Transverse colon (tissue), 4 donors: ENCODE data around the gene NUP37. TPM values are rescaled to one million over a fixed set of nuclear protein-coding genes. Genes with fewer than 3 reads are reported as not detected.
"Not testable (repeated sequence)": the region's sequence is repeated elsewhere in the genome, so short reads cannot be mapped to it uniquely, and the experiment has no call there.

Source experiments
- DNase-seq: peaks from one replicate; pipeline ENCODE4 v3.0.0-alpha.2; 2019
- H3K27ac ChIP-seq, 4 donors: fragments of 200-600 bp; sonication (generic); 2 replicates each; pipeline ENCODE4 v1.5.1; 2016 to 2018; ENCODE audit warnings: inconsistent platforms in 4 of 4
- H3K27me3 ChIP-seq: fragments of 200-600 bp; sonication (generic); 2 replicates; pipeline ENCODE4 v1.5.1; 2017; ENCODE audit warnings: inconsistent platforms
- H3K36me3 ChIP-seq, 4 donors: fragments of 200-600 bp; sonication (generic); 2 replicates each; pipeline ENCODE4 v1.5.1; 2017 to 2019; ENCODE audit warnings: inconsistent platforms in 4 of 4
- H3K4me1 ChIP-seq, 4 donors: fragments of 200-600 bp; sonication (generic); 2 replicates each; pipeline ENCODE4 v1.5.1; 2017 to 2020; ENCODE audit warnings: inconsistent platforms in 4 of 4
- H3K4me3 ChIP-seq, 4 donors: fragments of 200-600 bp; sonication (generic); 1 replicate in 1 of 4; 2 replicates in 3 of 4; pipeline versions ENCODE4 v1.5.1 to v1.6.1; 2017 to 2019; ENCODE audit warnings: inconsistent platforms in 4 of 4
- H3K9me3 ChIP-seq, 2 donors: fragments of 200-600 bp; sonication (generic); 2 replicates each; pipeline ENCODE4 v1.5.1; 2017 to 2019; ENCODE audit warnings: inconsistent platforms in 2 of 2
- EP300 ChIP-seq: sonication (generic); formaldehyde crosslinking; IDR thresholded peaks from one replicate; pipeline ENCODE4 v1.6.1; 2017; ENCODE audit warnings: antibody characterized with exemption, low read depth
- POLR2A ChIP-seq: fragments of 450-650 bp; IDR thresholded peaks from one replicate; pipeline ENCODE4 v1.6.1; 2016; ENCODE audit warnings: antibody characterized with exemption, mild to moderate bottlenecking, moderate library complexity
- POLR2AphosphoS5 ChIP-seq, 3 donors: sonication (generic); formaldehyde crosslinking; IDR thresholded peaks; one replicate each; pipeline ENCODE4 v1.6.1; 2016; ENCODE audit warnings: antibody characterized with exemption in 3 of 3
- whole genome bisulfite sequencing, 2 donors: methylation state at CpG; one replicate each; pipeline ENCODE4 v1.1.5; 2018; ENCODE audit warnings: low coverage in 1 of 2; 5-methylcytosine and 5-hydroxymethylcytosine counted together
- in situ Hi-C, 4 donors: fragments of 200-750 bp; cut with MboI; loops; one replicate each; pipeline versions ENCODE4 v1.15.0 to v1.15.1; 2017; ENCODE audit warnings: low sequenced_read_pairs in 3 of 4, low pct_ligation_motif_present in 1 of 4, low pct_unique_long_range_greater_than_20kb in 1 of 4
- intact Hi-C: fragments of 100-400 bp; cut with DNase I; formaldehyde crosslinking; loops from one replicate; pipeline ENCODE4 v1.15.1; 2023; ENCODE audit warnings: low total_unique reads
- total RNA-seq, 4 donors: library from RNA; depleted of rRNA; stranded (reverse); fragments of >200 nt; gene quantifications; one replicate each; pipeline ENCODE4 v1.1.0, GENCODE V29; 2016
- TF ChIP-seq, protein P1 (sequence below), 5 experiments: fragments of 200-600 bp in 3 of 5; fragments of 450-650 bp in 2 of 5; sonication (generic) in 3 of 5; IDR thresholded peaks; 1 replicate in 2 of 5; 2 replicates in 3 of 5; pipeline ENCODE4 v1.5.1; 2016 to 2017; ENCODE audit warnings: antibody characterized with exemption in 5 of 5, inconsistent platforms in 3 of 5, mild to moderate bottlenecking in 2 of 5, moderate library complexity in 1 of 5

The NUP37 gene
- 10 to 100 TPM in 2 of 4 donors, 1 to 10 TPM in 2; 2.6 to 19.3 (median 10.2) TPM for total RNA-seq

DNA sequence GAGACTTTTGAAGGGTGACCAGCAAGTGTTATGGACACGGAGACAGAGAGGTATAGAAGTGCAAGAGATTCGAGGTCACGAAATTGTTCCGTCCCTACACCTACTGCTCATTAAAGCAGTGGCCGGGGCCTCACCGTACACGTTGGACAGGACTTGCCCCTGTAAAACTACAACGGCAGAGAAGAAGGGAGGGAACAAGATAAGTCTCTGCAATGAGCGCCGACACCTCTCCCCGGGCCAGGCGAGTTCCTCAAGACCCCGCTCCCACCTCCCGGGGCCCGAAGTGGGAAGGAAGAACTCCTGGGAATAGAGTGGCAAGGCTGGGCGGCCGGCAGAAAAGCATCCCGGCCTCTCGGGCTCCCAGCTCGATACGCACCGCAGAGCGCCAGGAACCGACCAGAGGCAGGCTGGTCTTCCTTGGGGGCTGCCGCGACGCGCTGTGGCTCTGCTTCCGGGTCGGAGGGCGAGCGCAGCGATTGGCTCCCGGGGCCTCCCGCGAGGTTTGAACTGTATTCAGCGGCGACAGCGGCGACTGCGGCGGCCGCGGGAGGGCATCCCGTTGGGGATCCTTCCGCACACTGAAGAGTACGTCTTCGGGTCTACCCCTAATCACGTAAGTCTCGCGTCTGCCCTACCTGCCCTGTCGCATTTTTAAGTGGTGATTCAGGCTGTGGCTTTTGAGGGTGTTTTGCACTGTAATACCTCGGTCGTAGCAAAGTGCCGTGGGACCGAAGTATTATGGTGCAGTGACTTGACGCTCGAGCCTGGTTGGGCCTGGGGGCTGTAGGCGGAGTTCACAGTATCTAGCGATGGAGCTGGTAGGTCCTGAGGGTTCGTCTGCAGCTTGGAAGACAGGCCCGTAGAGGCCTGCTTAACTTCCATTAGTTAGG is at the start of gene NUP37, which contains the start of gene PARPBP:
Gene NUP37 (minus strand): TSS at position 441 of the 890 bp plus-strand sequence. CDS start 1,596 bp downstream, outside the sequence.
Gene PARPBP (plus strand): TSS at position 510 of the 890 bp plus-strand sequence. CDS start 3,706 bp downstream, outside the sequence.
- peak; percentile 91 for DNase-seq
- intact Hi-C loops = no loop called here
- TF ChIP-seq POLR2A (peak; percentile 71), EP300 (no peak), POLR2AphosphoS5 (IDR thresholded peaks at IDR 0.05) (peak; percentile 67 to 83 (median 78))
- TF ChIP-seq, protein P1, sequence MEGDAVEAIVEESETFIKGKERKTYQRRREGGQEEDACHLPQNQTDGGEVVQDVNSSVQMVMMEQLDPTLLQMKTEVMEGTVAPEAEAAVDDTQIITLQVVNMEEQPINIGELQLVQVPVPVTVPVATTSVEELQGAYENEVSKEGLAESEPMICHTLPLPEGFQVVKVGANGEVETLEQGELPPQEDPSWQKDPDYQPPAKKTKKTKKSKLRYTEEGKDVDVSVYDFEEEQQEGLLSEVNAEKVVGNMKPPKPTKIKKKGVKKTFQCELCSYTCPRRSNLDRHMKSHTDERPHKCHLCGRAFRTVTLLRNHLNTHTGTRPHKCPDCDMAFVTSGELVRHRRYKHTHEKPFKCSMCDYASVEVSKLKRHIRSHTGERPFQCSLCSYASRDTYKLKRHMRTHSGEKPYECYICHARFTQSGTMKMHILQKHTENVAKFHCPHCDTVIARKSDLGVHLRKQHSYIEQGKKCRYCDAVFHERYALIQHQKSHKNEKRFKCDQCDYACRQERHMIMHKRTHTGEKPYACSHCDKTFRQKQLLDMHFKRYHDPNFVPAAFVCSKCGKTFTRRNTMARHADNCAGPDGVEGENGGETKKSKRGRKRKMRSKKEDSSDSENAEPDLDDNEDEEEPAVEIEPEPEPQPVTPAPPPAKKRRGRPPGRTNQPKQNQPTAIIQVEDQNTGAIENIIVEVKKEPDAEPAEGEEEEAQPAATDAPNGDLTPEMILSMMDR (IDR thresholded peaks at IDR 0.05) = no peak
- Histone ChIP-seq H3K9me3 (no peaks in the 10 kb centered on the region), H3K4me1 (peaks cover 8 to 20% (median 15%) of the 10 kb centered on the region in 4 donors), H3K27me3 (no peaks in the 10 kb centered on the region), H3K36me3 (peaks cover 0 to 14% (median 3%) of the 10 kb centered on the region in 4 donors), H3K27ac (peak within 1 kb of the TSS; percentile 84 to 93 (median 89)), H3K4me3 (peak within 1 kb of the TSS; percentile 47 to 90 (median 76))
- WGBS, 2 donors = 0% methylated on average over 40 of the region's 62 CpGs; no CpG with 5 or more reads in 1 of the 2 donors
- in situ Hi-C loops = no loop called here

DNA sequence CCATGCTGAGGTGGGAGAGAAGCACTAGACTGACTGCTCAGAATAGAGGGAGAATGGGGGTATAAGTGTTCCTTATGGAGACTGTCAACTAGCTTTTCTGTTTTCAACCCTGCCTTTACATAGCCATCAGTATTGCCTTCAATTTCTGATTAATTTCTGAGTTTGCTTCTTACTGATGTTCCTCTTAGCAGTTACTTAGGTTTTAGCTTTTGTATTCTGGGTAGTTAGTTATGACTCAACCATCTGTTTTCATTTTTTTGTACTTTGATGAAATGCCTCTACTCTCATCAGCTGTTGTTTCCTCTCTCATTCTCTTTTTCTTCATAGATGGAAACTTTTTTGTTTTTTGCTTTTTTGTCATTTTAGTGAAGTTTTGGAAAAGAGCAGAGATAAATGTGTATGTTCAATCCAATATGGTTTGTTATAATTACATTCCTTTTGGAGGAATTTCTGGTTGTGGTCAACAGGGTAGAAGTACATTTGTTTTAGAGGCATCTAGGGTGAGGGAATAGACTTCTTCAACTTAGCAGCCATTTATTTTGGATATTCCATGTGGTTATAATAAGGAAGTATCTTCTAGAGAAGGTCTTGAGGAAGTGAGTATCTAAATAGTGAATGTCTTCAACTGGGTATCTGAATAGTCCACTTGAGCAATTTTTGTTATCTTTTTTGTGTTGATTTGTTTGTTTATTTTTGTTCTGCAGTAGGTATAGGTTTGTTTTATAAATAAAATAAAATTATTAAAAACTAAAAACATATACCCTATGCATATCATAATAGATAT is 48.1 kb upstream of the NUP37 start:
- DNase-seq = no peak
- Histone ChIP-seq H3K9me3 (no peaks in the 10 kb centered on the region), H3K27ac (no peak overlapping the region), H3K27me3 (no peaks in the 10 kb centered on the region), H3K36me3 (no peaks in the 10 kb centered on the region), H3K4me1 (no peaks in the 10 kb centered on the region), H3K4me3 (no peak overlapping the region)
- intact Hi-C loops (no loop called here), in situ Hi-C loops (no loop called here)
- TF ChIP-seq POLR2AphosphoS5 (IDR thresholded peaks at IDR 0.05) (no peak), EP300 (no peak), POLR2A (no peak)
- TF ChIP-seq, protein P1 (IDR thresholded peaks at IDR 0.05) = no peak

- DNase-seq = no peak
Measured at GRCh38 chr12:102163383-102163782, 43.5 kb upstream of the NUP37 start.

GRCh38 chr12:102155206-102155605 is 35.3 kb upstream of the NUP37 start:
- DNase-seq, H3K27ac ChIP-seq, intact Hi-C loops, H3K9me3 ChIP-seq, H3K4me1 ChIP-seq, H3K4me3 ChIP-seq, H3K36me3 ChIP-seq, in situ Hi-C loops, H3K27me3 ChIP-seq: not testable (repeated sequence)
- WGBS, 2 donors = 96 to 100% methylated on average over 2 to 3 of the region's 3 CpGs

More at GRCh38 chr12:102163383-102163782, 43.5 kb upstream of the NUP37 start:
- H3K36me3 ChIP-seq = no peaks in the 10 kb centered on the region
- H3K4me1 ChIP-seq = no peaks in the 10 kb centered on the region
- WGBS, 2 donors = 95% methylated on average over 1 of the region's 1 CpG
- no peaks in the 10 kb centered on the region for H3K9me3 ChIP-seq
- in situ Hi-C loops (no loop called here), intact Hi-C loops (no loop called here)
- H3K4me3 ChIP-seq = no peak overlapping the region
- H3K27ac ChIP-seq = no peak overlapping the region
- H3K27me3 ChIP-seq = no peaks in the 10 kb centered on the region
- TF ChIP-seq POLR2AphosphoS5 (IDR thresholded peaks at IDR 0.05) (no peak), EP300 (no peak), POLR2A (no peak)
- TF ChIP-seq, protein P1 (IDR thresholded peaks at IDR 0.05) = no peak

GRCh38 chr12:102147062-102147587 is 27.2 kb upstream of the NUP37 start:
- intact Hi-C loops, H3K9me3 ChIP-seq, H3K36me3 ChIP-seq, H3K27me3 ChIP-seq, H3K27ac ChIP-seq, in situ Hi-C loops, H3K4me1 ChIP-seq, H3K4me3 ChIP-seq, DNase-seq: not testable (repeated sequence)
- WGBS, 2 donors = 92 to 99% methylated on average over 3 to 4 of the region's 4 CpGs
